ENCODE results near the gene KLHL3.

Gene KLHL3

GRCh38 chr5:137708796-137709559 is 26.9 kb downstream of the KLHL3 start:
- no peak for DNase-seq (ENCODE audit: low read depth, low spot score)

- no peak for DNase-seq (ENCODE audit: low read depth, low spot score)
Measured at GRCh38 chr5:137708062-137708461, 27.8 kb downstream of the KLHL3 start.

GRCh38 chr5:137706841-137707240 is 29.0 kb downstream of the KLHL3 start:
- DNase-seq (ENCODE audit: low read depth, low spot score): no peak

- no peak for DNase-seq (ENCODE audit: low read depth, low spot score)
Measured at GRCh38 chr5:137705106-137705505, 30.8 kb downstream of the KLHL3 start.

GRCh38 chr5:137703565-137703964 is 32.3 kb downstream of the KLHL3 start:
- no peak for DNase-seq (ENCODE audit: low read depth, low spot score)

GRCh38 chr5:137700282-137700680 is 35.6 kb downstream of the KLHL3 start:
- DNase-seq (ENCODE audit: low read depth, low spot score): no peak

GRCh38 chr5:137699336-137700281 is 36.3 kb downstream of the KLHL3 start:
- no peak for DNase-seq (ENCODE audit: low read depth, low spot score)

GRCh38 chr5:137696481-137696880 is 39.4 kb downstream of the KLHL3 start:
- no peak for DNase-seq (ENCODE audit: low read depth, low spot score)

GRCh38 chr5:137695651-137696428 is 40.0 kb downstream of the KLHL3 start:
- DNase-seq (ENCODE audit: low read depth, low spot score): no peak

GRCh38 chr5:137693951-137694721 is 41.8 kb downstream of the KLHL3 start:
- no peak for DNase-seq (ENCODE audit: low read depth, low spot score)

GRCh38 chr5:137693307-137693950 is 42.5 kb downstream of the KLHL3 start:
- DNase-seq (ENCODE audit: low read depth, low spot score): no peak

GRCh38 chr5:137689306-137689705 is 46.6 kb downstream of the KLHL3 start:
- DNase-seq (ENCODE audit: low read depth, low spot score): no peak

GRCh38 chr5:137688210-137688840 is 47.6 kb downstream of the KLHL3 start:
- no peak for DNase-seq (ENCODE audit: low read depth, low spot score)

- no peak for DNase-seq (ENCODE audit: low read depth, low spot score)
Measured at GRCh38 chr5:137684761-137685160, 51.1 kb downstream of the KLHL3 start.

- no peak for DNase-seq (ENCODE audit: low read depth, low spot score)
Measured at GRCh38 chr5:137681191-137681590, 54.7 kb downstream of the KLHL3 start.

- DNase-seq (ENCODE audit: low read depth, low spot score): no peak
Measured at GRCh38 chr5:137679910-137680309, 56.0 kb downstream of the KLHL3 start.

GRCh38 chr5:137679195-137679594 is 56.7 kb downstream of the KLHL3 start:
- no peak for DNase-seq (ENCODE audit: low read depth, low spot score)

GRCh38 chr5:137672881-137673280 is 63.0 kb downstream of the KLHL3 start:
- no peak for DNase-seq (ENCODE audit: low read depth, low spot score)

- DNase-seq (ENCODE audit: low read depth, low spot score): no peak
Measured at GRCh38 chr5:137672001-137672400, 63.9 kb downstream of the KLHL3 start.

GRCh38 chr5:137669811-137670210 is 66.1 kb downstream of the KLHL3 start:
- no peak for DNase-seq (ENCODE audit: low read depth, low spot score)
